HG03575 (cell line): ENCODE data around the gene MMP25.
"Not testable (repeated sequence)": the region's sequence is repeated elsewhere in the genome, so short reads cannot be mapped to it uniquely, and the experiment has no call there.

Experiments
- ATAC-seq: cut with Tn5 transposase; IDR thresholded peaks from one replicate; pipeline ENCODE4 v1.9.1; 2021; ENCODE audit not compliant: unreplicated experiment, insufficient number of reproducible peaks, low FRiP score; ENCODE audit errors: extremely low read depth

MMP25 gene

GRCh38 chr16:3065742-3066439 lies 19.5 kb downstream of the MMP25 start:
- ATAC-seq = no peak

- ATAC-seq = no peak
Measured at GRCh38 chr16:3066440-3066748, 20.0 kb downstream of the MMP25 start.

- no peak for ATAC-seq
Measured at GRCh38 chr16:3068487-3068886, 22.1 kb downstream of the MMP25 start.

- not testable (repeated sequence) for ATAC-seq
Measured at GRCh38 chr16:3069146-3069545, 22.8 kb downstream of the MMP25 start.

- ATAC-seq = no peak
Measured at GRCh38 chr16:3070608-3071111, 24.3 kb downstream of the MMP25 start.

GRCh38 chr16:3071655-3072054 lies 25.3 kb downstream of the MMP25 start:
- ATAC-seq = no peak

- ATAC-seq = not testable (repeated sequence)
Measured at GRCh38 chr16:3072148-3072547, 25.8 kb downstream of the MMP25 start.

- ATAC-seq = not testable (repeated sequence)
Measured at GRCh38 chr16:3072576-3073263, 26.4 kb downstream of the MMP25 start.

GRCh38 chr16:3073448-3073847 lies 27.1 kb downstream of the MMP25 start:
- ATAC-seq = no peak

- ATAC-seq = peak; percentile 71
Measured at GRCh38 chr16:3074860-3075522, 28.6 kb downstream of the MMP25 start.

GRCh38 chr16:3075523-3075915 lies 29.2 kb downstream of the MMP25 start:
- no peak for ATAC-seq

GRCh38 chr16:3075946-3076345 lies 29.6 kb downstream of the MMP25 start:
- ATAC-seq = not testable (repeated sequence)

- no peak for ATAC-seq
Measured at GRCh38 chr16:3076577-3076976, 30.2 kb downstream of the MMP25 start.

GRCh38 chr16:3080024-3080423 lies 33.7 kb downstream of the MMP25 start:
- ATAC-seq = no peak

- not testable (repeated sequence) for ATAC-seq
Measured at GRCh38 chr16:3081957-3082356, 35.6 kb downstream of the MMP25 start.

- ATAC-seq = not testable (repeated sequence)
Measured at GRCh38 chr16:3083408-3083807, 37.0 kb downstream of the MMP25 start.

- ATAC-seq = no peak
Measured at GRCh38 chr16:3084491-3084890, 38.1 kb downstream of the MMP25 start.

- ATAC-seq = no peak
Measured at GRCh38 chr16:3084969-3085670, 38.8 kb downstream of the MMP25 start.

GRCh38 chr16:3085868-3086595 lies 39.7 kb downstream of the MMP25 start:
- ATAC-seq = no peak
